Pancreas (tissue), 10 donors: ENCODE results near the gene CBLN3. TPM values are rescaled to one million over a fixed set of nuclear protein-coding genes. Genes with fewer than 3 reads are reported as not detected.
"Not testable (repeated sequence)": the region's sequence is repeated elsewhere in the genome, so short reads cannot be mapped to it uniquely, and the experiment has no call there.

Source experiments
- ATAC-seq, 4 donors: fragments of 200-7000 bp; cut with Tn5 transposase; one replicate each; pipeline versions ENCODE4 v1.8.0 to v1.9.1; 2020; ENCODE audit warnings: mild to moderate bottlenecking in 4 of 4, moderate library complexity in 4 of 4
- DNase-seq, 6 donors: peaks; one replicate each; pipeline ENCODE4 v3.0.0-alpha.2; 2020
- FAIRE-seq: peaks from 2 replicates; lab custom pipeline; 2012; peaks lifted over from hg19 to GRCh38; lab: Jason Lieb, UNC
- H3K27ac ChIP-seq, 4 donors: fragments of 200-600 bp; sonication (generic); 1 replicate in 3 of 4; 2 replicates in 1 of 4; pipeline versions ENCODE4 v1.5.0 to v1.8.0; 2020
- H3K27me3 ChIP-seq, 4 donors: fragments of 200-600 bp; one replicate each; pipeline ENCODE4 v1.8.0; 2021
- H3K36me3 ChIP-seq, 3 donors: fragments of 200-600 bp; sonication (generic) in 1 of 3; one replicate each; pipeline versions ENCODE4 v1.5.0 to v1.8.0; 2020 to 2021
- H3K4me1 ChIP-seq, 3 donors: fragments of 200-600 bp; one replicate each; pipeline ENCODE4 v1.8.0; 2021
- H3K4me3 ChIP-seq, 4 donors: fragments of 200-600 bp; sonication (generic) in 2 of 4; one replicate each; pipeline versions ENCODE4 v1.5.0 to v1.8.0; 2020 to 2021
- H3K9me3 ChIP-seq, 4 donors: fragments of 200-600 bp; one replicate each; pipeline ENCODE4 v1.8.0; 2021
- WGBS, 2 donors: extraction: QIAGEN DNeasy Blood & Tissue Kit; methylation state at CpG; one replicate each; pipeline ENCODE4 v1.1.7; 2013; 5-methylcytosine and 5-hydroxymethylcytosine counted together
- intact Hi-C, 3 donors: fragments of 100-400 bp; cut with DNase I; formaldehyde crosslinking; loops; one replicate each; pipeline versions ENCODE4 v1.11.1 to v1.14.2; 2022
- polyA plus RNA-seq, 2 donors: library from polyadenylated mRNA; stranded (reverse); fragments of 200-250 nt; gene quantifications; one replicate each; pipeline ENCODE4 v1.2.3, GENCODE V29; 2013
- total RNA-seq, 6 donors: library from RNA; stranded (reverse); fragmentation: NEBNext Ultra II Directional in 4 of 6; extraction: Animal tissue kit (Norgen Biotek cat#: 25700) in 4 of 6; gene quantifications; one replicate each; pipeline versions ENCODE4 v1.2.1 to v1.2.4, GENCODE V29; 2021 to 2023
- TF ChIP-seq, protein P1 (sequence below), 4 donors: fragments of 200-600 bp; sonication (generic) in 3 of 4; IDR thresholded peaks; one replicate each; pipeline versions ENCODE4 v1.5.0 to v1.8.0; 2021; ENCODE audit warnings: antibody characterized with exemption in 4 of 4
- donor health status: healthy with polysubstance abuse.
- donor health status: DM: no; HTN: no; CAD: no; lungs with moderate emphysema.
- donor health status: DM: no; HTN: no; CAD: no.
- donor health status: control.
- donor health status: control.
- donor health status: Bipolar disorder and iron deficiency.
- donor health status: DM: yes; HTN: yes; CAD: no.
- donor health status: DM: no; HTN: no; CAD: no.
- donor health status: DM: no; HTN: no; CAD: no.
- donor health status: DM: yes; HTN: yes; CAD: no.

CBLN3 gene
- total and polyA plus RNA-seq, 8 donors: 0.47 to 5.6 (median 0.81) TPM

DNA sequence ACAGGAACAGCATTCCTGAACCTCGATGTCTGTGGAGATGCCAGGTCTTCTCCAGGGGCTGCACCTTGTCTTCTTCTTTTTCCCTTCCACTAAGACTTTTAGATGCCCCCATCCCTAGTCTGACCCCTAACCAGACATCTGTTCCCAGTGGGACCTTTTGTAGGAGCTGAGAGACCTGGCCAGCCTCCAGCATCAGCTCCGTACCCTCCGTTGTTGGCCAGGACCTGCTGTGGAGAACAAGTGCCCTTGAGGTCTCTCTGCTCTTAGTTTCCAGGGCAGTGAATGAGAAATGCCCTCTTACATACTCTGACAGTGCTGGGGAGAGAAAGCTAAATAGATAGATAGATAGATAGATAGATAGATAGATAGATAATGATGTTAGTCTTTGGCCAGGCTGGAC, 29.9 kb upstream of the CBLN3 start:
- FAIRE-seq (no peak), DNase-seq (no peak)
- TF ChIP-seq, protein P1, sequence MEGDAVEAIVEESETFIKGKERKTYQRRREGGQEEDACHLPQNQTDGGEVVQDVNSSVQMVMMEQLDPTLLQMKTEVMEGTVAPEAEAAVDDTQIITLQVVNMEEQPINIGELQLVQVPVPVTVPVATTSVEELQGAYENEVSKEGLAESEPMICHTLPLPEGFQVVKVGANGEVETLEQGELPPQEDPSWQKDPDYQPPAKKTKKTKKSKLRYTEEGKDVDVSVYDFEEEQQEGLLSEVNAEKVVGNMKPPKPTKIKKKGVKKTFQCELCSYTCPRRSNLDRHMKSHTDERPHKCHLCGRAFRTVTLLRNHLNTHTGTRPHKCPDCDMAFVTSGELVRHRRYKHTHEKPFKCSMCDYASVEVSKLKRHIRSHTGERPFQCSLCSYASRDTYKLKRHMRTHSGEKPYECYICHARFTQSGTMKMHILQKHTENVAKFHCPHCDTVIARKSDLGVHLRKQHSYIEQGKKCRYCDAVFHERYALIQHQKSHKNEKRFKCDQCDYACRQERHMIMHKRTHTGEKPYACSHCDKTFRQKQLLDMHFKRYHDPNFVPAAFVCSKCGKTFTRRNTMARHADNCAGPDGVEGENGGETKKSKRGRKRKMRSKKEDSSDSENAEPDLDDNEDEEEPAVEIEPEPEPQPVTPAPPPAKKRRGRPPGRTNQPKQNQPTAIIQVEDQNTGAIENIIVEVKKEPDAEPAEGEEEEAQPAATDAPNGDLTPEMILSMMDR (IDR thresholded peaks at IDR 0.05): no peak

DNA sequence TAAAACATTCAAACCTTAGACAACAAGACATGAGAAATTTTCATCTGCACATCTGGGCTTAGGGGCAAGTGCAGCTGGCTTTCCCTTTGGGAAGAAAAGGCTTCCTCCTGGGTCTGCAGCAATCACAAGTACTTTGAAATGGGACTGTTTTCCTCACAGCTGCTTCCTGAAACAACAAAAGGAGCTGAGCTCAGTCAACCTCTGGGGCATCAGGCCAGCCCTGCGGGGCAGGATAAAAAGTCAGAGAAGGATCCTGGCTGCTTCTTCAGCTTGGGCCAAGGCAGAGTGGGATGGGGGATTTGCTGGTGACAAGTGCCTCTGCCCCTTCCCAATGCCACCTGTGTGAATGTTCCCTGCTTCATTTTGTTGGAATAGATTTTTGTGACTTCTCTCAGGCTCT, 29.3 kb upstream of the CBLN3 start:
- H3K4me1 ChIP-seq: no peaks in the 10 kb centered on the region
- no peaks in the 10 kb centered on the region for H3K27me3 ChIP-seq
- 90 to 93% methylated on average over 1 of the region's 1 CpG for WGBS, 2 donors
- no peaks in the 10 kb centered on the region for H3K9me3 ChIP-seq
- TF ChIP-seq, protein P1 (IDR thresholded peaks at IDR 0.05): no peak
- H3K36me3 ChIP-seq: no peaks in the 10 kb centered on the region
- FAIRE-seq (no peak), DNase-seq (no peak), ATAC-seq (no peak)
- intact Hi-C loops: no loop called here
- H3K27ac ChIP-seq: no peak overlapping the region
- H3K4me3 ChIP-seq: no peak overlapping the region

More for the DNA sequence above, 29.9 kb upstream of the CBLN3 start:
- Histone ChIP-seq H3K27me3 (no peaks in the 10 kb centered on the region), H3K4me1 (no peaks in the 10 kb centered on the region), H3K9me3 (no peaks in the 10 kb centered on the region), H3K27ac (no peak overlapping the region), H3K4me3 (no peak overlapping the region), H3K36me3 (no peaks in the 10 kb centered on the region)
- intact Hi-C loops: no loop called here
- WGBS, 2 donors: 95% methylated on average over 3 of the region's 3 CpGs
- no peak for ATAC-seq

DNA sequence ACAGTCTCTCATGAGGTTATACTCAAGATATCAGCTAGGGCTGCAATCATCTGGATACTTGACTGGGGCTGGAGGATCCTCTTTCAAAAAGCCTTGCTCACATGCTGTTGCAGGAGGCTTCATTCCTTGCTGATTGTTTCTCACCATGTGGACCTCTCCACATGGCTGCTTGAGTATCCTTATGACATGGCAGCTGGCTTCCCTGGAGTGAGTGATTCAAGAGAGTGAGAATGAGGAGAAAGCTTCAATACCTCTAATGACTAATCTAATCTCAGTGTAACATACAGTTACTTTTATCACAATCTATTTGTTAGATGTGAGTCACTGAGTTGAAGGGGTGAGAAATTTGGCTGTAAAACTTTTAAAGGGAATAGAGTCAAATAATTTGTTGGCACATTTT, 27.5 kb upstream of the CBLN3 start:
- FAIRE-seq (no peak), DNase-seq (no peak), ATAC-seq (no peak)
- Histone ChIP-seq H3K4me3 (no peak overlapping the region), H3K27ac (no peak overlapping the region), H3K27me3 (no peaks in the 10 kb centered on the region), H3K36me3 (no peaks in the 10 kb centered on the region), H3K9me3 (no peaks in the 10 kb centered on the region), H3K4me1 (no peaks in the 10 kb centered on the region)
- intact Hi-C loops: no loop called here
- TF ChIP-seq, protein P1 (IDR thresholded peaks at IDR 0.05): no peak

DNA sequence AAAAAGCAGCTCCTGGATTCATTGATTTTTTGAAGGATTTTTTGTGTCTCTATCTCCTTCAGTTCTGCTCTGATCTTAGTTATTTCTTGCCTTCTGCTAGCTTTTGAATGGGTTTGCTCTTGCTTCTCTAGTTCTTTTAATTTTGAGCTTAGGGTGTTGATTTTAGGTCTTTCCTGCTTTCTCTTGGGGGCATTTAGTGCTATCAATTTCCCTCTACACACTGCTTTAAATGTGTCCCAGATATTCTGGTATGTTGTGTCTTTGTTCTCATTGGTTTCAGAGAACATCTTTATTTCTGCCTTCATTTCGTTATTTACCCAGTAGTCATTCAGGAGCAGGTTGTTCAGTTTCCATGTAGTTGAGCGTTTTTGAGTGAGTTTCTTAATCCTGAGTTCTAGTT, 21.4 kb upstream of the CBLN3 start:
- H3K4me1 ChIP-seq, ATAC-seq, H3K27ac ChIP-seq, FAIRE-seq, H3K4me3 ChIP-seq, H3K9me3 ChIP-seq, DNase-seq, intact Hi-C loops, H3K36me3 ChIP-seq, H3K27me3 ChIP-seq: not testable (repeated sequence)
- WGBS, 2 donors: 69 to 90% methylated on average over 2 of the region's 2 CpGs

DNA sequence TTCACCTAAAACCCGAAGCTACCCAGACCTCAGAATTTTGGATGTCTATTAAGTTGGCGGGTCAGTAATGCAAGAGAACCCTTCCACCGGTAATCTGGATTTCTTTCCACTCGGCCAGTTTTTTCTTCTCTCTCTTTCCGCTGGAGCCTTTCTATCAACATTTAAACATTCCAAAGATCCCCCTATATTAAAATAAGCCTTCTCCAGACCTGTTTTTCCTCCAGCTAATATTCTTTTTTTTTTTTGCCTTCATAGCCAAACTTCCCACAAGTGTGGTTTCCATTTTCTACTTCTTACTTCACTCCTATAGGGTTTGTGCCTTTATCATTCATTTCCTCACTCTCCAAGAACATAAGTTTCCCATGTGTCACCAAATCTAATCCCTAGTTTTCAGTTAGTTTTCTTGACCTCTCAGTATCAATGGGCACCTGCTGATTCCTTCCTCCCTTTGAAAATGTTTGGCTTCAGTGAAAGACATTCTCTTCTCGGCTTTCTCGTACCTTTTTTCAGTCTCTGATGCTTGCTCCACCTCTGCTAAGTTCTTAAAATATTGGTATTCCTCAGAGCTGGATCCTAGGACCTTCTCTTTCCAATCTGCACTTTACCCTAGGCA, 13.7 kb upstream of the CBLN3 start:
- Histone ChIP-seq H3K27me3 (no peaks in the 10 kb centered on the region), H3K4me3 (peak overlapping the region; percentile 48 to 69 (median 60)), H3K4me1 (peaks cover 0 to 22% (median 4%) of the 10 kb centered on the region in 3 donors), H3K36me3 (peaks cover 0 to 16% (median 3%) of the 10 kb centered on the region in 3 donors), H3K27ac (peak overlapping the region in 3 of 4 donors; percentile 98 to 99 (median 99)), H3K9me3 (no peaks in the 10 kb centered on the region)
- 1 to 6% methylated on average over 7 of the region's 7 CpGs for WGBS, 2 donors
- FAIRE-seq: no peak
- TF ChIP-seq, protein P1 (IDR thresholded peaks at IDR 0.05): no peak
- intact Hi-C loops: no loop called here
- ATAC-seq: no peak
- DNase-seq: no peak
